Measurements from ENCODE around the gene E2F6. TPM values are rescaled to one million over a fixed set of nuclear protein-coding genes. Genes with fewer than 3 reads are reported as not detected.

Gene E2F6
- total and polyA plus RNA-seq, 2 of the 13 experiments (the other 11 are each of a cell fraction or from before 2014, with no cell fraction given): 27.3 to 36.0 TPM

GRCh38 chr2:11465485-11466306 is at the start of gene E2F6 (continued):
- TF ChIP-seq SP1 (IDR thresholded peaks at IDR 0.05) (no peak), SP1 (CRISPR knock-in tag; IDR thresholded peaks at IDR 0.05) (peak; percentile 67), ZFYVE20 (CRISPR knock-in tag; IDR thresholded peaks at IDR 0.05; ENCODE audit: borderline replicate concordance, low read depth) (peak; percentile 96; the same call in 1 of the 2 replicates), ZFY (CRISPR knock-in tag; IDR thresholded peaks at IDR 0.05) (peak; percentile 92), ZNF12 (CRISPR knock-in tag; IDR thresholded peaks at IDR 0.05) (peak; percentile 46), TFDP1 (CRISPR knock-in tag; IDR thresholded peaks at IDR 0.05; ENCODE audit: borderline replicate concordance) (peak; percentile 95), FOXO4 (CRISPR knock-in tag; conservative IDR thresholded peaks at IDR 0.05) (peak; percentile 100), MAZ (IDR thresholded peaks at IDR 0.05; ENCODE audit: borderline replicate concordance, low read depth, low read length) (peak; percentile 85), MAZ (CRISPR knock-in tag; IDR thresholded peaks at IDR 0.05; ENCODE audit: low read depth) (peak; percentile 100), SMAD3 (CRISPR knock-in tag; IDR thresholded peaks at IDR 0.05) (peak; percentile 93), KDM5B (CRISPR knock-in tag; IDR thresholded peaks at IDR 0.05; ENCODE audit: borderline replicate concordance) (peak; percentile 100), SMC3 (IDR thresholded peaks at IDR 0.05; ENCODE audit: low read length) (peak; percentile 49), TP53 (CRISPR knock-in tag; conservative IDR thresholded peaks at IDR 0.05) (0 out of 2 replicates have a peak, but pooled peaks have one; percentile 90), GATA4 (IDR thresholded peaks at IDR 0.05; ENCODE audit: borderline replicate concordance, low read depth) (0 out of 2 replicates have a peak, but pooled peaks have one; percentile 18), AHDC1 (CRISPR knock-in tag; IDR thresholded peaks at IDR 0.05; ENCODE audit: borderline replicate concordance) (peak; percentile 80), MNT (IDR thresholded peaks at IDR 0.05) (peak; percentile 38), ZNF772 (CRISPR knock-in tag; IDR thresholded peaks at IDR 0.05) (peak; percentile 99), SKI (IDR thresholded peaks at IDR 0.05; ENCODE audit: partially characterized antibody) (peak; percentile 35)

Measured in HepG2 (cell line).